SK-N-SH treated with all-trans-retinoic acid at 6 μM for 48 hours (cell line): Measurements from ENCODE around the gene KISS1.

Experiments
- ARNTL ChIP-seq: fragments of 450-650 bp; formaldehyde crosslinking; IDR thresholded peaks from 2 replicates; pipeline ENCODE4 v1.5.0; 2020; ENCODE audit warnings: low read depth, mild to moderate bottlenecking, moderate library complexity, borderline replicate concordance
- CSDC2 ChIP-seq: fragments of 250-450 bp; sonication (Bioruptor Pico); IDR thresholded peaks from 2 replicates; pipeline ENCODE4 v1.5.0; 2020; ENCODE audit warnings: mild to moderate bottlenecking, moderate library complexity
- CSRNP3 ChIP-seq: fragments of 250-450 bp; sonication (Bioruptor Pico); IDR thresholded peaks from 2 replicates; pipeline ENCODE4 v1.5.1; 2021; ENCODE audit warnings: mild to moderate bottlenecking, moderate library complexity
- ISL1 ChIP-seq: fragments of 250-450 bp; sonication (Bioruptor Pico); IDR thresholded peaks from 2 replicates; pipeline ENCODE4 v2.1.2; 2022; ENCODE audit warnings: mild to moderate bottlenecking, moderate library complexity
- OSR1 ChIP-seq: fragments of 250-450 bp; sonication (Bioruptor Pico); IDR thresholded peaks from 2 replicates; pipeline ENCODE4 v1.8.0; 2022; ENCODE audit warnings: moderate library complexity, mild to moderate bottlenecking, inconsistent platforms
- PATZ1 ChIP-seq: fragments of 250-450 bp; sonication (Bioruptor Pico); IDR thresholded peaks from 2 replicates; pipeline ENCODE4 v1.8.0; 2020; ENCODE audit warnings: mild to moderate bottlenecking, moderate library complexity, borderline replicate concordance
- RARB ChIP-seq: fragments of 250-450 bp; sonication (Bioruptor Pico); IDR thresholded peaks from 2 replicates; pipeline ENCODE4 v1.8.0; 2021; ENCODE audit warnings: mild to moderate bottlenecking, moderate library complexity
- TOX ChIP-seq: fragments of 250-450 bp; sonication (Bioruptor Pico); IDR thresholded peaks from 2 replicates; pipeline ENCODE4 v1.8.0; 2021; ENCODE audit warnings: mild to moderate bottlenecking, moderate library complexity, borderline replicate concordance
- TSHZ2 ChIP-seq: fragments of 250-450 bp; sonication (Bioruptor Pico); IDR thresholded peaks from 2 replicates; pipeline ENCODE4 v1.5.0; 2020; ENCODE audit warnings: mild to moderate bottlenecking, moderate library complexity
- ZFP3 ChIP-seq: fragments of 250-450 bp; sonication (Bioruptor Pico); IDR thresholded peaks from 2 replicates; pipeline ENCODE4 v1.5.0; 2020; ENCODE audit warnings: mild to moderate bottlenecking, moderate library complexity
- ZFP30 ChIP-seq: fragments of 450-650 bp; formaldehyde crosslinking; IDR thresholded peaks from 2 replicates; pipeline ENCODE4 v1.5.0; 2022; ENCODE audit warnings: mild to moderate bottlenecking, moderate library complexity

- TF ChIP-seq OSR1 (CRISPR knock-in tag) (no peak), PATZ1 (CRISPR knock-in tag) (no peak), ZFP30 (CRISPR knock-in tag) (no peak), RARB (CRISPR knock-in tag) (no peak), CSDC2 (CRISPR knock-in tag) (no peak), CSRNP3 (no peak), ARNTL (no peak), TSHZ2 (CRISPR knock-in tag) (no peak), TOX (CRISPR knock-in tag) (no peak), ZFP3 (no peak), ISL1 (no peak)
Observed at GRCh38 chr1:204178487-204179281, 17.6 kb downstream of the KISS1 start.
